Erythroblast (primary cell): ENCODE measurements around the gene IPO5.
"Not testable (repeated sequence)": the region's sequence is repeated elsewhere in the genome, so short reads cannot be mapped to it uniquely, and the experiment has no call there.

Source experiments
- DNase-seq, 2 experiments: peaks; one replicate each; lab custom pipeline; 2025; lab: John Stamatoyannopoulos, UW
- GATA1 ChIP-seq: IDR thresholded peaks from 2 replicates; pipeline ENCODE4 v1.6.1; 2011; ENCODE audit warnings: low read depth, mild to moderate bottlenecking, control low read depth, low read length, moderate library complexity
- POLR2A ChIP-seq: IDR thresholded peaks from 2 replicates; pipeline ENCODE4 v1.6.1; 2011; ENCODE audit warnings: mild to moderate bottlenecking, low read length

Gene IPO5

DNA sequence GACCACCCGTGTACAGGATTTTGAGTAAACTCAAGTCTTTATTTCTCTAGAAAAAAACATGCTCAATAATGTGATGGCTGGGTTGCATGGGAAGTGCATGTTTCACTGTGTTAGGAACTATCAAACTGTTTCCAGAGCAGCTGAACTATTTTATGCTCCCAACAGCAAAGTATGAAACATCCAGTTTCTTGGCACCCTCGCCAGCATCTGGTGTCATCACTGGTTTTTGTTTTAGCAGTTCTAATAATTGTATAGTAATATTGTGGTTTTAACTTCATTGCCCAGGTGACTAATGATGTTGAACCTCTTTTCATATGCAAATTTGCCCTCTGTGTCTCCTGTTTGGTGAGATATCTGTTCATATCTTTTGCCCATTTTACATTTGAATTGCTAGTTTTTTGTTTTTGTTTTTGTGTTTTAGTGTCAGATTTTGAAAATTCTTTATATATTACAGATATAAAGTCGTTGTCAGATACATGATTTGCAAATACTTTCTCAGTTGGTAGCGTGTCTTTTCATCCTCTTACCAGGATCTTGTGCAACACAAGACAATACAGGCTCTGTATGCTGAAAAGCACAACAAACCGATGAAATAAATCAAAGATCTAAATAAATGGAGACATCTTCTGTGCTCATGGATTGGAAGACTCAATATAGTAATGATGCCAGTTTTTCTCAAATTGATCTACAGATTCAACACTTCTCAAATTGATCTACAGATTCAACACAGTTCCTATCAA lies 87.8 kb downstream of the IPO5 start:
- TF ChIP-seq GATA1 (no peak), POLR2A (no peak)
- DNase-seq, result no peak

DNA sequence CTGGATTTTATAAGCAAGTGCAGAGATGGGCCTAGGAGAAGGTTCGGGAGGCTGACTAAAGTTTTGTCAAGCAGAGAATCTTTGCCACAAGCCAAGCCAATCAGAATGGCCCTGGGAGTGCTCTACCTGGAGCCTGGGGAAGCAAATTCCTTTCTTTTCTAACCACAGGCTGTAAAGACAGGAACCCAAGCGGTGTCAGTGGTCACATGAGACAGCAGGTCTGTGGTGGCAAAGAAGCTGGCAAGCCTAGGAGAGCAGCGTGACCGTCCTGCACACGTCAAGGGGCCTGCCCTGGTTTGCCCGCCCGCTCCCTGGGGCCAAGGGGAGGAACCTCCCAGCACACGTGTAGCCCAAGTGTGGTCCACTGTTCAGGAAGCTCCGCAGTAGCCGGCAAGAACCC lies 90.8 kb downstream of the IPO5 start:
- DNase-seq, result no peak
- no peak for TF ChIP-seq GATA1
- TF ChIP-seq POLR2A, result no peak

DNA sequence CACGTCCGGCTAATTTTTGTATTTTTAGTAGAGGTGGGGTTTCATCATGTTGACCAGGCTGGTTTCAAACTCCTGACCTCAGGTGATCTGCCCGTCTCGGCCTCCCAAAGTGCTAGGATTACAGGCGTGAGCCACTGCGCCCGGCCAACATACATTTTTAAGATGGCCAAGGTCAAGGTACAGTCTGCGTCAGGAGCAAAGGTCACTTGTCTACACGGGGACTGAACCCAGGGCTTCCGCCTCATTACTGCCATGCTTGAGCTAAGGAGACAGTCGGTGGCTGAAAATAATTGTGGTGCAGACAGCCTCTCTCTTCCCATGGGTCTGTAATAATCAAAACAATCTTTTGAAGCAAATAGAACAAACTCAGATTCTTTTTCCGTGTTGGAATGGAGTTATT lies 94.3 kb downstream of the IPO5 start:
- DNase-seq, result not testable (repeated sequence)

DNA sequence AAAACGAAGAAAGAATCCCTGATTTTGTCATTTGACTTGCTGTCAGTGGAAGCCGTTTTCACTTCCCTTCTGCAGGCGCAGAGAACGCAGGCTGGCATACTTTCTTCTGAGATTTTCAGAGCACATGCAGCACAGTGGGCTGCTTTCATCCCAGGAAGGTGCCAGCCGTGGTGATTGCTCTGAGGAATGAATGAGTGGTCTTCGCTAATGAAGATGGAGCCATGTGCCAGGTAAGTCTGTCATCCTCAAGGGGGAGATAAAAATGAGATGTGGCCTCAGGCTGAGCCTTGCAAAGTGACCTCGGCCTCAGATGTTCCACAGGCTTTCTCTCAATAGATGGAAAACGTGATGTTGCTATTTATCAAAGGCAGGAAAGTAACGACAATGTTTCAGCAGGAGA lies 94.8 kb downstream of the IPO5 start:
- DNase-seq, result no peak
- TF ChIP-seq GATA1, result no peak
- no peak for TF ChIP-seq POLR2A

DNA sequence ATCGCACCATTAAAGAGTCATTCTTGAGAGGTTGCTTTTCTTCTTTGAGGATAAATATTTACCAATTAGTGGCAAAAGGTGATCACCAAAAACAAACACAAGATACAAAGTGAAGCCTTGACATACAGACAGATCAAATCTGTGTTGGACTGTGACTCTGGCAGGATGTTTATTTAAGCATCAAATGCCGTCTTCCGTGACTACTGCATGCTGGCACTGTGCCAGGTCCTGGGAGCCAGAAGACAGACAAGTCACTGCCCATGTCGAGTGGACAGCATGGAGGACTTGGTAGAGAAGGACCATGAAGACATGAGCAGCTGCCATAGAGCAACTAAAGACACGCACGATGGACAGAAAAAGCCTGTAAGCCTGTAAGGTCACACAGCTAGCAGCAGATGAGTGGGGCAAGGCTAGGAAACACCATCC lies 96.6 kb downstream of the IPO5 start:
- TF ChIP-seq POLR2A (no peak), GATA1 (no peak)
- DNase-seq, result no peak

DNA sequence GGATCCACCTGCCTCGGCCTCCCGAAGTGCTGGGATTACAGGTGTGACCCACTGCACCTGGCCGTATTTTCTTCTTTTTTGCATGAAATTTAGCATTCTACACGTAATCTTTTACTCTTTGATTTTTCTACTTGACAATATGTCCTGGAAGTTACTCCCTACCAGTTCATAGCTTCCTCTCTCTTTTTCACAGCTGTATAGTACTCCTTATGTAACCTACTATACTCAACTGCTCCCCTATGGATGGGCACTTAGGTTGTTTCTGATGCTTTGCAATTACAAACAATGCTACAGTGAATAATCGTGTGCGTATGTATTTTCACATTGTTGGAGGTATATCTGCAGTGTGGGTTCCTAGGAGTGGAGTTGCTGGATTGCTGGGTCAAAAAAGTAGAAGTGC lies 98.9 kb downstream of the IPO5 start:
- no peak for DNase-seq
- TF ChIP-seq GATA1, result no peak
- TF ChIP-seq POLR2A, result no peak

DNA sequence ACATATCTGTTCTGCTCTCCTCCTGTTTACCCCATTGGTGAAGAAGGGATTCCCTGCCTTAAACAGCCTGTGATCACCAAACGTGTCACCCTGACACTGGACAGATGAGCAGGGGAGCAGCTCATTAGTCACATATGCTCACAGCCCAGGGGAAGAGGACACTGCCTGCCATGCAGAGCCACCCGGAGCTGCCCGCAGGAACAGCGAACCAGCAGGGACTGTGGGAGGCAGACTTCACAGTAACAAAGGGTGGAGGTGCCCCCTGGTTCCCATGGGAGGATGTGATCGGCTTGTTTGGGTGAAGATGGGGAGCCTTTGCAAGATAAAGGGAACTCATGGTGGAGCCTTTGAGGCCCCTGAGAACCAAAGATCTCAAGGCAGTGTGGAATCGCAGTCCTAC lies 100.8 kb downstream of the IPO5 start:
- TF ChIP-seq GATA1 (no peak), POLR2A (no peak)
- no peak for DNase-seq

DNA sequence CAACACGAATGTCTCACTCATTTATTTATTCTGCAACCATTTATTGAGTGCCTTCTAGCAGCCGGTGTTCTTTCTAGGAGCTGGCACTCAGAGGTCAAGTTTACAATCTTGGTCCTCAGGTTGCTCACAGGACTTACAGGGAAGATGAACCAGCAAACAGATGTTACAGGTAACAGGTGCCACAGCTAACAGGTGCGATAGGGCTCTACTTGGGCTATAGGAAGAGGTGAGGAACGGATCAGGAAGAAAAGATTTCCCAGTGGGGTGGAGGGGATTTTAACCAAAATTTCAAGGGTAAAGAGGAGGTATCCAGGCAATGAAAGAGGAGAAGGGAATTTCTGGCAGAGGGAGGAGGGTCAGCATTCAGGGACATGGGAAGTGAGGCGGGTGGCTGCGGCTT lies 102.1 kb downstream of the IPO5 start:
- no peak for DNase-seq
- TF ChIP-seq POLR2A, result no peak

DNA sequence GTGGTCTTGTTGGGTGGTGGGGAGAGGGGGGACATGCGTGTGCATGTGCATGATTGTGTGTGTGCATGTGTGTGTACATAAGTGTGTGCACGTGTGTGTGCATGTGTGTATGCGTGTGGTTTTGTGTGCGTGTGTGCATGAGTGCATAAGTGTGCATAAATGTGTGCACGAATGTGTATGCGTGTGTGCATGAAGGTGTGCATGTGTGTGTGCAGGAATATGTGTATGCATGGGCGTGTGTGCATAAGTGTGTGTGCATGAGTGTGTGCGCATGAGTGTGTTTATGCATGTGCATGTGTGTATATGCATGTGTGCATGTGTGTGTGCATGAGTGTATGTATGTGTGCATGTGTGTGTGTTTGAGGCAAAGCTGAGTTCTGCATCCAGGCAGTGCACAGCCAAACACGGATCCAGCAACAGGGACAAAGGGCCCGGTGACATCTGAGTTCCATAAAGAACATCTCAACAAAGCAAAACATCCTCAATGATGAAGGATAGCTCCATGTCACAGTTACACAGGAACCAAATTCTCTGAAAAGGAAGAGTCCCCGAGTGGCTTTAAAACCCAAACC lies 103.5 kb downstream of the IPO5 start:
- TF ChIP-seq GATA1, result no peak
- no peak for TF ChIP-seq POLR2A

DNA sequence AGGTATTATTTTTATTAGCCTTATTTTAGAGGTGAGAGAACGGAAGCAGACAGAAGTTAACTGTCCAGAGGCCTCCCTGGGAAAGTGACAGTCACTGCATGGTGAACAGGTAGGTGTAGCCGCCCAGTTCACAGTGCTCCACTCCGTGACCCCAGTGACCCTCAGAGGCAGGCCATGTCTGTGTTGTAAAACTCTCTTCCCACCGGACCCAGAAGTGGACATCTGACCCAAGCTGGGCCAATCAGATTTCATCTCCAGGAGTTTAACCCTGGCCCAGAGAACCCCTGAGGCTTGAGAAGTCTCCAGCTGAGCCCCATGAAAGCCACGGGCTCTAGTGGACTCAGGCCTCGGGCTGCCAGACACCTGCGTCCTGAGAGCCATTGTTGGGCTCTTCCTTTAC lies 105.8 kb downstream of the IPO5 start:
- no peak for TF ChIP-seq GATA1
- TF ChIP-seq POLR2A, result no peak
- no peak for DNase-seq

More for the DNA sequence above, 103.5 kb downstream of the IPO5 start:
- no peak for DNase-seq

DNA sequence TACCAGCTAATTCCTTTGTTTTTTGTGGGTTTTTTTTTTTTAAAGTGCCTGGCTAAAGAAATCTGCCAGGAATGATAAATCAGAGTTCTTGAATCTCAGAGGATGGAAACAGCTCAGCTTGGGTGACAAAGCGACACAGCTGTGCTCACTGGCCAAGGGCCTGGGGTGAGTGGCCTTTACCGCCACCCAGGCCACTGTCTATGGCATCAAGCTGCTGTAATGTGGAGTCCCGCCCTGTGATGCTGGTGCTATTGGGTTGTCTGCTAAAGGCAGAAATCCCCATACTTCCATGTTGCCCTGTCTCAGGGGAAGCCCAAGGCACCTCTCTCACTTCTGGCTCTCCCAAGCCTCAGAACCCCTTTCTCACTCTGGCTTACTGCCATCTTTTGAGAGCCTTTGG lies 106.8 kb downstream of the IPO5 start:
- no peak for TF ChIP-seq POLR2A
- TF ChIP-seq GATA1, result no peak
- no peak for DNase-seq

DNA sequence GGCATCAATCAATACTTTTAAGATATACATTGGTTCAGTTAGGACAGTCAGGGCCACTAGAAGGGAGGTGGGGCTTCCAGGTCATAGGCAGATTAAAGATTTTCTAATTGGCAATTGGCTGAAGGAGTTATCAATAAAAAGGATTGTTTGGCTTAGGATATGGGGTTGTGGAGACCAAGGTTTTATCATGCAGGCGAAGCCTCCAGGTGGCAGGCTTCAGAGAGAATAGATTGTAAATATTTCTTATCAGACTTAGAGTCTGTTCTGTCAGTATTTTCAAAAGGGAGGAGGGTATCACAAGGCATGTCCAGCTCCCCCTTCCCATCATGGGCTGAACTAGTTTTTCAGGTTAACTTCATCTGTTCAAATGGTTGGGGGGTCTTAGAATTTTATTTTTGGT lies 112.0 kb downstream of the IPO5 start:
- no peak for TF ChIP-seq GATA1
- TF ChIP-seq POLR2A, result no peak
- DNase-seq, result no peak

DNA sequence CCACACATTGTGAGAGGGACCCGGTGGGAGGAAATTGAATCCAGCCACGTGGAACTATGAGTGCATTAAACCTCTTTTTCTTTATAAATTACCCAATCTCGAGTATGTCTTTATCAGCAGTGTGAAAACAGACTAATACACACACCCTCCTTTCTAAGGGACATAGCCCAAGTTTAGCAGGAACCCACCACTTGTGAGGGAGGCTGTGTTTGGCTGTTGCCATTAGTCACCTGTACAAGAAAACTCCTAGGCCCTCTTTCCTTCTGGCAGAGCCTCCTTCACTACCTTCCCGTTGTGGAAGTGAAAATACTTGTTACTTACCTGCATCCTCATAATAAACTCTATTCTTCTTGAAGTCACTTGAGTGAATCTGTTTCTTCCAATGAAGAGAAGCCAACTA lies 113.2 kb downstream of the IPO5 start:
- TF ChIP-seq GATA1 (no peak), POLR2A (no peak)
- DNase-seq, result no peak

DNA sequence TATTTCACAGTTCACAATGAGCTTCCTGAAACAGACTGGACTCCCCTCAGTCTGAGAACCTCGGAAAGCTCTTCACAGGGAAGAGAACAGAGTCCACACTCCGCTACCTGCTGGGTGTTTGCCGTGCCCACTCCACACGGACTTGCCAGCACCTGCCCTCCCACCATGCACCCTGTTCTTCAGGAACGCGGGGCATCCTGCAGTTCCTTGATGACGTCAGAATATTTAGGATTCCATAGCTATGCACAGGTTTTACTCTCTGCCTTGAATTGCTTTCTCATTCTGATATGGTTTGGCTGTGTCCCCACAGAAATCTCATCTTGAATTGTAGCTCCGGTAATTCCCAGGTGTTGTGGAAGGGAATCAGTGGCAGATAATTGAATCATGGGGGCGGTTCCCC lies 115.0 kb downstream of the IPO5 start:
- DNase-seq, result no peak
- TF ChIP-seq POLR2A (no peak), GATA1 (no peak)

DNA sequence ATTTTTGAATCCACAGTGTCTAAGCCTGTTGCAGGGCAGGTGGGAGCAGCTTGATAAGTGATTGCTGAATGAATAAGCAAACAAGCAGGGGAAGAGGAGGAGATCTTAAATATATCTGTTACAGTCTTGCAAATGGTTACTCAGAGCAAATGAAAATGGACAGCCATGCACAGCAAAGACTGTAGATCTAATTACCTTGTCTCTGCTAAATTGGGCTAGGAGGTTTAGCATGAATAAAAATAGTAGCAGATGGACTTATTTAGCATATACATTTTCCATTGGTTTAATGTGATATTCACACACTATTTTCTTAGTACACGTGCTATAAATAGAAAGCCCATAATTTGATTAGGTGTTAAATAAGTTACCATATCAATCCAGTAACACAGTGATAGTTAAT lies 116.5 kb downstream of the IPO5 start:
- TF ChIP-seq POLR2A (no peak), GATA1 (no peak)
- no peak for DNase-seq
